H9 (cell line): Measurements from ENCODE around the gene NKX6-2. TPM values are rescaled to one million over a fixed set of nuclear protein-coding genes. Genes with fewer than 3 reads are reported as not detected.

Source experiments
- DNase-seq: peaks from one replicate; pipeline ENCODE4 v3.0.0-alpha.2; 2017
- H2AFZ ChIP-seq: one replicate; pipeline ENCODE4 v1.6.1; 2013; ENCODE audit warnings: mild to moderate bottlenecking, low read length, control low read depth, moderate library complexity
- H2AK5ac ChIP-seq: 2 replicates; pipeline ENCODE4 v1.6.1; 2013; ENCODE audit warnings: low read length, control low read depth, mixed read lengths; ENCODE audit not compliant: insufficient read length
- H2BK120ac ChIP-seq: one replicate; pipeline ENCODE4 v1.6.1; 2013; ENCODE audit warnings: low read depth, mild to moderate bottlenecking, low read length, control low read depth, inconsistent platforms; ENCODE audit not compliant: poor library complexity, severe bottlenecking
- H2BK12ac ChIP-seq: 2 replicates; pipeline ENCODE4 v1.6.1; 2013; ENCODE audit warnings: low read length, control low read depth, mixed read lengths, low read depth; ENCODE audit not compliant: insufficient read length
- H2BK15ac ChIP-seq: 2 replicates; pipeline ENCODE4 v1.6.1; 2013; ENCODE audit warnings: low read depth, low read length, control low read depth
- H2BK20ac ChIP-seq: one replicate; pipeline ENCODE4 v1.6.1; 2013; ENCODE audit warnings: low read depth, mild to moderate bottlenecking, low read length, control low read depth, inconsistent platforms; ENCODE audit not compliant: poor library complexity, severe bottlenecking
- H2BK5ac ChIP-seq: 2 replicates; pipeline ENCODE4 v1.6.1; 2013; ENCODE audit warnings: low read length, control low read depth, mixed read lengths; ENCODE audit not compliant: insufficient read length
- H3K14ac ChIP-seq: 2 replicates; pipeline ENCODE4 v1.6.1; 2013; ENCODE audit warnings: low read length, control low read depth; ENCODE audit not compliant: insufficient read depth
- H3K18ac ChIP-seq: 2 replicates; pipeline ENCODE4 v1.6.1; 2013; ENCODE audit warnings: low read depth, mild to moderate bottlenecking, mixed read lengths, low read length, control low read depth; ENCODE audit not compliant: insufficient read length
- H3K23ac ChIP-seq: 2 replicates; pipeline ENCODE4 v1.6.1; 2013; ENCODE audit warnings: low read length, control low read depth, mixed read lengths, low read depth; ENCODE audit not compliant: insufficient read length
- H3K23me2 ChIP-seq: 2 replicates; pipeline ENCODE4 v1.6.1; 2013; ENCODE audit warnings: low read depth, mild to moderate bottlenecking, mixed read lengths, low read length, control low read depth; ENCODE audit not compliant: insufficient read length, poor library complexity, severe bottlenecking
- H3K27ac ChIP-seq: 2 replicates; pipeline ENCODE4 v1.5.1; 2013; ENCODE audit warnings: low read length, control low read depth, mixed read lengths, low read depth; ENCODE audit not compliant: insufficient read length
- H3K27me3 ChIP-seq: 2 replicates; pipeline ENCODE4 v1.6.1; 2013; ENCODE audit warnings: low read length, control low read depth, inconsistent platforms; ENCODE audit not compliant: insufficient read depth
- H3K4ac ChIP-seq: 2 replicates; pipeline ENCODE4 v1.6.1; 2013; ENCODE audit warnings: low read depth, mild to moderate bottlenecking, control low read depth, inconsistent platforms, low read length, moderate library complexity
- H3K4me1 ChIP-seq: 2 replicates; pipeline ENCODE4 v1.6.1; 2013; ENCODE audit warnings: low read length, control low read depth, inconsistent platforms; ENCODE audit not compliant: insufficient read depth
- H3K4me2 ChIP-seq: 2 replicates; pipeline ENCODE4 v1.6.1; 2013; ENCODE audit warnings: low read length, control low read depth, mixed read lengths; ENCODE audit not compliant: insufficient read length, insufficient read depth
- H3K56ac ChIP-seq: 2 replicates; pipeline ENCODE4 v1.6.1; 2013; ENCODE audit warnings: low read depth, mild to moderate bottlenecking, mixed read lengths, low read length, control low read depth; ENCODE audit not compliant: insufficient read length
- H3K79me1 ChIP-seq: 2 replicates; pipeline ENCODE4 v1.6.1; 2013; ENCODE audit warnings: low read depth, mild to moderate bottlenecking, moderate library complexity, low read length, control low read depth, inconsistent platforms; ENCODE audit not compliant: insufficient read depth, poor library complexity, severe bottlenecking
- H3K79me2 ChIP-seq: 2 replicates; pipeline ENCODE4 v1.6.1; 2013; ENCODE audit warnings: low read length, control low read depth, inconsistent platforms; ENCODE audit not compliant: insufficient read depth
- H3K9ac ChIP-seq: 2 replicates; pipeline ENCODE4 v1.6.1; 2013; ENCODE audit warnings: low read length, control low read depth, mixed read lengths; ENCODE audit not compliant: insufficient read length; ENCODE audit errors: extremely low read depth
- H3K9me3 ChIP-seq: one replicate; pipeline ENCODE4 v1.6.1; 2013; ENCODE audit warnings: low read depth, low read length, inconsistent platforms; ENCODE audit not compliant: control insufficient read depth
- H3T11ph ChIP-seq: one replicate; pipeline ENCODE4 v1.6.1; 2013; ENCODE audit warnings: mild to moderate bottlenecking, low read length, control low read depth, inconsistent platforms
- H4K20me1 ChIP-seq: one replicate; pipeline ENCODE4 v1.6.1; 2013; ENCODE audit not compliant: control insufficient read depth, insufficient read length, insufficient read depth
- H4K5ac ChIP-seq: 2 replicates; pipeline ENCODE4 v1.6.1; 2013; ENCODE audit warnings: low read depth, mild to moderate bottlenecking, mixed read lengths, low read length, control low read depth; ENCODE audit not compliant: insufficient read length
- H4K8ac ChIP-seq: replicated peaks from 2 replicates; pipeline ENCODE4 v1.6.1; 2013; ENCODE audit warnings: low read length, control low read depth, mixed read lengths, low read depth; ENCODE audit not compliant: insufficient read length
- H4K91ac ChIP-seq: 2 replicates; pipeline ENCODE4 v1.6.1; 2013; ENCODE audit warnings: low read depth, mild to moderate bottlenecking, moderate library complexity, mixed read lengths, low read length, control low read depth; ENCODE audit not compliant: insufficient read length
- H3K27ac Mint-ChIP-seq, 3 experiments: 2 replicates in 2 of 3; 3 replicates in 1 of 3; pipeline ENCODE4 v1.8.0; 2020 to 2021; ENCODE audit warnings: mixed read lengths in 3 of 3, mild to moderate bottlenecking in 1 of 3, moderate library complexity in 1 of 3
- H3K27me3 Mint-ChIP-seq: 2 replicates; pipeline ENCODE4 v1.8.0; 2021; ENCODE audit warnings: low read depth, mild to moderate bottlenecking, moderate library complexity, mixed read lengths
- H3K36me3 Mint-ChIP-seq, 3 experiments: 2 replicates in 2 of 3; 3 replicates in 1 of 3; pipeline ENCODE4 v1.8.0; 2020 to 2021; ENCODE audit warnings: low read depth in 3 of 3, mixed read lengths in 3 of 3; ENCODE audit not compliant: insufficient read depth in 1 of 3
- H3K4me1 Mint-ChIP-seq, 2 experiments: 2 replicates each; pipeline ENCODE4 v1.8.0; 2020; ENCODE audit warnings: mixed read lengths in 2 of 2
- H3K4me3 Mint-ChIP-seq, 2 experiments: 2 replicates in 1 of 2; 3 replicates in 1 of 2; pipeline ENCODE4 v1.8.0; 2020 to 2021; ENCODE audit warnings: mild to moderate bottlenecking in 2 of 2, mixed read lengths in 2 of 2, moderate library complexity in 1 of 2
- H3K9me3 Mint-ChIP-seq, 2 experiments: 2 replicates in 1 of 2; 3 replicates in 1 of 2; pipeline ENCODE4 v1.8.0; 2020; ENCODE audit warnings: mild to moderate bottlenecking in 2 of 2, mixed read lengths in 2 of 2, moderate library complexity in 1 of 2
- CTCF ChIP-seq: fragments of 200-600 bp; sonication (generic); conservative IDR thresholded peaks from 3 replicates; pipeline ENCODE4 v1.8.0; 2021; ENCODE audit warnings: antibody characterized with exemption, mild to moderate bottlenecking
- WGBS: extraction: QIAGEN DNeasy Blood & Tissue Kit; methylation state at CpG from one replicate; pipeline ENCODE4 v1.1.7; 2013; ENCODE audit warnings: missing lambda C conversion rate, low lambda C conversion rate, mixed read lengths; ENCODE audit not compliant: insufficient read length; ENCODE audit errors: extremely low coverage; 5-methylcytosine and 5-hydroxymethylcytosine counted together
- total RNA-seq: library from RNA; stranded (reverse); gene quantifications from 2 replicates; pipeline ENCODE4 v1.2.1, GENCODE V29; 2021

Gene NKX6-2
- total RNA-seq, 1 experiment from 2014 or later: 0.13 TPM

DNA sequence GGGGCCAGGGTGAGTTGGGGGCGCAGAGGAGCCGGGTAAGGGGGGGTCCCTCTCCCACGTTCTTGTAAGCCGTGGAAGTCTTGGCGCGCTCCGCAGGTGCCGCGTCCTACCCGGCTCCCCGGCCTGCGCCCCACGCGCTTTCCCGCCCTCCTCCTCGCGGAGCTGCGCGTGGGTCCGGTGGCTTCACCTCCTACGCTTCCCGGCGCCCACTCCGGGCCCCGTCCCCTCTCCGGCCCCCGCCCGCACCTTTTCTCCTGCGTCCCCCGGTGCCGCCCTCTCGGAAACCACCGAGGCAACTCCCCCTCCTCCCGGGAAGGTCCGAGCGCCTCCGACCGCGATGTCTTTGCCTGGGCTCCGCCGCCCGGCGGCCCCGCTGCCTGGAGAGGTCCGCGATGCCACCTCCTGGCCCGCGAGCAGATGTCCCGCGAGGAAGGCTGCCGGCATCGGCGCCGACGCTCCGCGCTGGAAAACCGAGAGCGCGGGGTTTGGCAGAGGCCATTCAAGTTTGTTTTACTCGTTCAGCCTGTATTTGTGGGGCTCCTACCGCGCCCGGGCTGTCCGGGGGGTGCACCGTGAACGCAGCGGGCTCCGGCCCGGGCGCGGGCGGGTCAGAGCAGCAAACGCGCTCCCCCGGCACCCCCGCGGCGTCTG is 2.4 kb upstream of the NKX6-2 start:
- Histone ChIP-seq H2BK15ac (no peak overlapping the region), H2BK5ac (no peak overlapping the region), H3K18ac (no peak overlapping the region), H4K20me1 (no peaks in the 10 kb centered on the region), H3K79me1 (no peaks in the 10 kb centered on the region), H3K27ac (no peak overlapping the region), H3K4ac (no peak overlapping the region), H3K4me2 (peak overlapping the region; percentile 44), H3K56ac (no peak overlapping the region), H3K9ac (no peak overlapping the region), H3K23me2 (peaks cover 7% of the 10 kb centered on the region), H2AFZ (no peak overlapping the region), H3K9me3 (no peaks in the 10 kb centered on the region), H2BK20ac (no peak overlapping the region), H4K91ac (no peak overlapping the region), H3K14ac (no peak overlapping the region), H3K23ac (no peak overlapping the region), H3K4me1 (0 out of 2 replicates have a peak, but pooled peaks cover 3% of the 10 kb centered on the region), H2BK12ac (no peak overlapping the region), H4K5ac (no peak overlapping the region), H3T11ph (no peak overlapping the region), H3K79me2 (no peaks in the 10 kb centered on the region), H4K8ac (no peak overlapping the region), H2AK5ac (no peak overlapping the region), H2BK120ac (no peak overlapping the region), H3K27me3 (peaks cover 61% of the 10 kb centered on the region)
- no CpG with 5 or more reads among the region's 79 CpGs for WGBS
- Mint-ChIP-seq H3K4me1 (peaks cover 6 to 11% of the 10 kb centered on the region in 2 experiments), H3K27ac (no peak overlapping the region), H3K27me3 (peaks cover 80% of the 10 kb centered on the region), H3K4me3 (peak overlapping the region; percentile 42 to 66), H3K9me3 (no peaks in the 10 kb centered on the region), H3K36me3 (no peaks in the 10 kb centered on the region)
- DNase-seq: no peak
- peak; percentile 35; the same call in 2 of the 3 replicates for TF ChIP-seq CTCF
